ENCODE results near the gene AKNA.

The AKNA gene

DNA sequence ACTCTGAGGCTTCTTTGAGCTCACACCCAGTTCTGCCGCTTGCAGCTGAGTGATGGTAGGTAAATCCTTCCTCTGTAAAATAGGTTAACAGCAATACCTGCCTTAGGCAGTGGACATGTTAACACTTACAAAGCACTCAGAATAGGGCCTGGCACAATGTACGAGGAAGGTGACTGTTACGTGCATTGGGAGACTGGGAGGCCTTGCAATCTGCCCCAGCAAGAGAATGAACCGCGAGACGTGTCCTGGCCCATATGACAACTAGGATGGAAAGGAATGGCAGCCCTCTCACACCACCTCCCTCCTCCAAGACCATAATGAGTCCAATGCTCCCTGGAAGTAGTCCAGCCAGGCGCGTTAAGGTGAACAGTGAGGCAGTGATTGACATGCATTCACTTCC is 23.1 kb upstream of the AKNA start:
- Mint-ChIP-seq H3K4me1 (no peaks in the 10 kb centered on the region), H3K36me3 (no peaks in the 10 kb centered on the region), H3K9me3 (no peaks in the 10 kb centered on the region), H3K27me3 (peaks cover 17% of the 10 kb centered on the region), H3K4me3 (no peak overlapping the region), H3K27ac (no peak overlapping the region)
- DNase-seq, result no peak
- CTCF ChIA-PET, result interaction anchor here (1.9 to 5.1 kb wide), 2 partner anchors 97 to 242 kb away, joined by 8 to 17 read pairs; no protein-coding TSS in a partner anchor

DNA sequence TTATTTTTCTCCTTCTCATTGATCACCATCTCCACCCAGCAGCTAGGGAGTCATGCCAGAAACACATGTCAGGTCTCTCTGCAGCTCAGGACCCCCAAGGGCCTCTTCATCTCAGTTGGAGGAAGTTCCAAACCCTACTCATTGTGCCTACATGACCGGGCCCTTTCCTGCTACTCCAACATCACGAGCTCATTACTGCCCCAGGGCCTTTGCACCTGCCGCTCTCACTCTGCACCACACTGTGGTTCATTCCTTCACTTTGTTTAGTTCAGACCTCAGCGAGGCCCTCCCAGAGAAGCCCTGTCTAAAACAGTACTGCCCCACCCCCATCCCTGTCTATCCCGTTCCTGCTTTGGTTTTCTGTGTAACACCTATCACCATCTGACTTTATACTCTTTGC is 22.1 kb upstream of the AKNA start:
- CTCF ChIA-PET, result interaction anchor here (1.1 to 9.6 kb wide), 7 partner anchors 7 to 244 kb away, joined by 3 to 206 read pairs (median 4); partner anchors contain the start of gene WHRN
- Mint-ChIP-seq H3K27me3 (peaks cover 16% of the 10 kb centered on the region), H3K9me3 (no peaks in the 10 kb centered on the region), H3K4me1 (peaks cover 5% of the 10 kb centered on the region), H3K4me3 (no peak overlapping the region), H3K36me3 (no peaks in the 10 kb centered on the region), H3K27ac (no peak overlapping the region)
- no peak for DNase-seq

DNA sequence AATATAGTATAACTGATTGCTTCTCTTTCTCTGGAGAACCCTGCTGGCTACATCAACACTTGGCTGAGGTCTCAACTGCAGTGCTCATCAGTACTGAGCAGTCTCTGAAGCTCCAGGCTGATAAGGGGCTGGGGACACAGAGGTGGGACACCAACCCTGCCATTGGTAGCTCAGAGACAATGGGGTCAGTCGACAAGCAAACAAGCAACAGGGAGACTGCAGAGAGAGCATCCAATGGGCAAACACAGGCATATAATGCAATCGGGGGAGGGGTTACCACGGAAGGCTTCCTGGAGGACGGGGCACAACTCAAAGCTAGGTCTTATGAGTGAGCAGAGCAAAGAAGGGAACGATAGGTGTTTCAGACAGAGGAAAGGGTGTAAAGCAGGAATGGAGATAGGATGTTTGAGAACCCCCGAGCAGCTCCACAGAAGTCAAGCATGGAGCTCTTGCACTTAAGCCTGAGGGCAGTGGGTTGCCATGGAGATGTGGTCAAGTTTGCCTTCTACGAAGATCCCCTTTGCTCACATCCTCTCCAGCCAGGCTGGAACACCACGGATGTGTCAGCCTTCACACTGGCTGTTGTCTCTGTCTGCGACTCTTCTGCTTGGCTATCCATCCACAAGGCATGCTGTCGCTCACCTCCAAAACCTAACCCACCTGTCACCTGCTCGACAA is 21.5 kb upstream of the AKNA start:
- H3K27me3 Mint-ChIP-seq, result peaks cover 16% of the 10 kb centered on the region
- CTCF ChIA-PET, result interaction anchor here (0.6 to 9.6 kb wide), 13 partner anchors 8 to 253 kb away, joined by 3 to 206 read pairs (median 3); partner anchors contain the start of gene WHRN

DNA sequence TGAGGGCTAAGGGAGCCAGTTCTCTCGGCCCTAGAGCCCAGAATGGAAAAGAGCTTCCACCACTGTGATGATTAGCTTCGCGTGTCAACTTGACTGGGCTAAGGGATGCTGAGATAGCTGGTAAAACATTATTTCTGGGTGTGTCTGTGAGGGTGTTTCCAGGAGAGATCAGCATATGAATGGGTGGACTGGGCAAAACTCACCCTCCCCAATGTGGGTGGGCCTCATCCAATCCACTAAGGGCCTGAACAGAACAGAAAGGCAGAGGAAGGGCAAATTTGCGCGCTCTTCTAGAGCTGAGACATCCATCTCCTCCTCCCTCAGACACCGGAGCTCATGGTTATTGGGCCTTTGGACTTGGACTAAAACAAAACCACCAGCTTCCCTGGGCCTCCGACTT is 20.9 kb upstream of the AKNA start:
- peaks cover 5% of the 10 kb centered on the region for H3K4me1 Mint-ChIP-seq
- H3K9me3 Mint-ChIP-seq, result no peaks in the 10 kb centered on the region
- H3K27me3 Mint-ChIP-seq, result peaks cover 21% of the 10 kb centered on the region
- DNase-seq, result no peak
- H3K4me3 Mint-ChIP-seq, result no peak overlapping the region
- no peaks in the 10 kb centered on the region for H3K36me3 Mint-ChIP-seq
- no peak overlapping the region for H3K27ac Mint-ChIP-seq
- CTCF ChIA-PET, result interaction anchor here (0.6 to 9.6 kb wide), 12 partner anchors 8 to 253 kb away, joined by 3 to 206 read pairs (median 4); partner anchors contain the start of gene WHRN

More for the DNA sequence above, 21.5 kb upstream of the AKNA start:
- Mint-ChIP-seq H3K36me3 (no peaks in the 10 kb centered on the region), H3K4me3 (no peak overlapping the region), H3K4me1 (peaks cover 5% of the 10 kb centered on the region), H3K9me3 (no peaks in the 10 kb centered on the region), H3K27ac (no peak overlapping the region)
- DNase-seq, result no peak

DNA sequence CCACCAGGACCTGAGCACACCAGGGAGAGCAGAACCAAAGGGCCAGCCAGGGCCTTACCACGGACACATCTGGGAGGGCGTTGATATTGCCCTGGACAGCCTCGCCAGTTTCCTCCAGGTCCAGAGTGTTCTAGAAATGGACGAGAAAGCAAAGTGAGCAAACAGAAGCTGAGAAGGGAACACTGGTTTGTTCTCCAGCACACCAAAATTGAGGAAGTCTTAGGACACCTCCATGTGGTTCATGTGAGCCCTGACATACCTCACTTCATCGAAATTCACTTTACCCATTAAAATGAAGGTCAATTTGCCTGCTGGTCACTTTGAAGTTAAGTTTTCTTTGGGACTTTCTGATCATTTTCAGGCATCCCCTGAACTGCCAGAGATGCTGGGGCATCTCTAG is 20.1 kb upstream of the AKNA start:
- Mint-ChIP-seq H3K9me3 (no peaks in the 10 kb centered on the region), H3K4me3 (no peak overlapping the region), H3K36me3 (no peaks in the 10 kb centered on the region), H3K27me3 (peaks cover 21% of the 10 kb centered on the region), H3K4me1 (peaks cover 5% of the 10 kb centered on the region), H3K27ac (no peak overlapping the region)
- DNase-seq, result no peak
- CTCF ChIA-PET, result interaction anchor here (0.9 to 9.6 kb wide), 6 partner anchors 9 to 246 kb away, joined by 3 to 206 read pairs (median 17); partner anchors contain the start of gene WHRN

DNA sequence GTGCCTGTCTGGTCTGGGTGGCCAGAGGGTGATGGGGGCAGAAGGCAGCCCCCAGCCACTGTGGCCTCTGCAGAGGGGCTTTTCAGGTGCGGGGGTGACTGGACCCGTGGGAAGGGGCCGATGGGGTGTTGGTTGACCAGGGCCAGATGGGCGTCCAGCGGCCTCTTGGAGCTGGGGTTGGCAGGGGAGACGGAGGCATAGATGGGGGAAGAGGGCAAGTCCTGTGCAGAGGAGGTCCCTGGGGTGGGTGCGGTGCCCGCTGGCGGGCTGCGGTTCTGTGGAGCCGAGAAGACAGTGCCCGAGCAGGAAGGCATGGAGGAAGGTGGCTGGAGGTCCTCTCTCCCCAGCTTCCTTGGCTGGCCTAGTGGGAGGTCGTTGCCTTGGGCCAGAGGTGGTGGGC is 18.7 kb upstream of the AKNA start:
- H3K4me3 Mint-ChIP-seq, result no peak overlapping the region
- no peak for DNase-seq
- H3K27ac Mint-ChIP-seq, result no peak overlapping the region
- H3K9me3 Mint-ChIP-seq, result no peaks in the 10 kb centered on the region
- H3K4me1 Mint-ChIP-seq, result peaks cover 5% of the 10 kb centered on the region
- H3K27me3 Mint-ChIP-seq, result peaks cover 26% of the 10 kb centered on the region
- CTCF ChIA-PET, result interaction anchor here (0.9 to 9.6 kb wide), 16 partner anchors 8 to 333 kb away, joined by 3 to 206 read pairs (median 16); partner anchors contain the start of genes ATP6V1G1 and WHRN
- no peaks in the 10 kb centered on the region for H3K36me3 Mint-ChIP-seq

DNA sequence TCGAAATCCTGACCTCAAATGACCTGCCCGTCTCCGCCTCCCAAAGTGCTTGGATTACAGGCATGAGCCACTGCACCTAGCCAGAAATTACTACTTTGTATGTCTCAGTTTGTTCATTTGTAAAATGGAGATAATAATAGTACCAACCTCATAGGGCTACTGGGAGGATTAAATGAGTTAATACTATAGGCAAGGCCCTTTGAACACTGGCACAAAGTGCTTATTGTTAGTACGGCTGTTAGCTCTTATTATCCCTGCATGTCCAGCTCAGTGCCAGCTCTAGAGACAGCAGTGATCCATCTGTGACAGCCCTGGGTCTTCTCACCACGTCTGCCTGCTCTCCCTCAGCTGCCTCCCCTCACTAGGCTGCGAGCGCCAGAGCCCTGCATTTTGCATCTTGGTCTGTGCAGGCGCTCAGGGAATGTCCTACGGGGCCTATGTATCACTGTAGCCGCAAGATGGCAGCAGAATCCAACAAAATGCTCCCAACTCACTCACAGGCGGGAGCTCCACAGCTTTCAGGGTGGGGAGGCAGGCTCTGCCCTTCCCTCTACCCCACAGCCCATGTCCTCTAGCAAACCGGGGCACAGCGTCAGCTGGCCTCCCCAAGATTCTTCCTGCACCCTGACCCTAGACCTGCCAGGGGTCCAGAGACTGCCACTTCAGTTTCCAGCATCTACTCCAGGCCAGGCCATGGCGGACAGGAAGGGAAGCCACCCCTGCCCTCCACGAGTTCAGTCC is 17.7 kb upstream of the AKNA start:
- DNase-seq, result peak; percentile 89
- CTCF ChIA-PET, result interaction anchor here (0.6 to 9.6 kb wide), 41 partner anchors 9 to 602 kb away, joined by 3 to 206 read pairs (median 4); partner anchors contain the start of genes AKNA, ATP6V1G1 and WHRN
- Mint-ChIP-seq H3K9me3 (no peaks in the 10 kb centered on the region), H3K27me3 (peaks cover 32% of the 10 kb centered on the region), H3K4me1 (peaks cover 5% of the 10 kb centered on the region), H3K27ac (no peak overlapping the region), H3K36me3 (no peaks in the 10 kb centered on the region), H3K4me3 (no peak overlapping the region)

DNA sequence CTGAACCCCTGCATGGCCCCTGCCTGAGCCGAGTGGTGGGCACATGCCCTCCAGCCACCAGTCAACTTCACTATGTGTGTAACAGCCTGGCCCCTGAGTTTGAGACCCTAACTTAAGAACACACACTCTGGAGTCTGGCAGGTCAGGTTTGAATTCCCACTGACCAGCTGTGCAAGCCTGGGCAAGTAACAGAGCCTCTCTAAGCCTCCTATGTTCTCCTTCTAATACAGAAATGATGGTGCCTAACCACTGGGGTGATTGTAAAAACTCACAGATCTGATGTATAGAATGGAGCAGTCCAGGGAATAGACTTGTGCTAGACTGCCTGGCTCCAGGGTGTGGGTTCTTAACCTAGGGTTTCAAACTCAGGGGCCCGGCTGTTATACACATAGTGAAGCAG is 16.7 kb upstream of the AKNA start:
- no peaks in the 10 kb centered on the region for H3K36me3 Mint-ChIP-seq
- DNase-seq, result no peak
- H3K27ac Mint-ChIP-seq, result no peak overlapping the region
- H3K27me3 Mint-ChIP-seq, result peaks cover 33% of the 10 kb centered on the region
- no peak overlapping the region for H3K4me3 Mint-ChIP-seq
- peaks cover 5% of the 10 kb centered on the region for H3K4me1 Mint-ChIP-seq
- CTCF ChIA-PET, result interaction anchor here (0.5 to 9.6 kb wide), 11 partner anchors 10 to 603 kb away, joined by 3 to 206 read pairs (median 5); partner anchors contain the start of genes ATP6V1G1 and WHRN
- H3K9me3 Mint-ChIP-seq, result no peaks in the 10 kb centered on the region

DNA sequence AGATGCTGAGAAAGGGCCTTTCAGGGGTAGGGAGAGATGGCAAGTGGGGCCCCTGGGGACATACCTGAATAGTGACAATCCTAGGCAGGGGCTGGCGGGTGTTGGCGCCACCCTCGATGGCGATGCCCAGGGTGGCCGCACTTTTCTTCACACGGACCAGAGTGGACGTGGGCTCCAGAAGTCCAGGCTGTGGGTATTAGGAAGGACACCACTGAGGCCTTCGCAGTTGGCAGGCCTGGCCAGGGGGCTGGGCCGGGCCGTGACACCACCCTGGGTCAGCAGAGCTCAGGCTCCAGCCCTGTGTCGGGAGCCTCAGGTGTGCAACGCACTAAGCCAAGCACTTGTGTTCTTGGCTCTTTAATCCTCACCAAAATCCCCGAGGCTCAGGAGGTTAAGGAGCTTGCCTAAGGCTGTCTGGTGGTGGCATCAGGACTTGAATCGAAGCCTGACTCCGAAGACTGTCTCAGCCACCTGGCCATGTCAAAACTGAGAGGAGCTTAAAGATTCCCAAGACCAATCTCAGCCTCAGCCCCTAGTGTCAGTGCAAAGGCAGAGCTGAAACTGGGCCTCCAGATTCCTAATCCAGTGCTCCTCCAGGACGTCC is 15.5 kb upstream of the AKNA start:
- H3K27me3 Mint-ChIP-seq, result peaks cover 33% of the 10 kb centered on the region
- CTCF ChIA-PET, result interaction anchor here (0.8 to 9.6 kb wide), 7 partner anchors 8 to 250 kb away, joined by 3 to 206 read pairs (median 6); no protein-coding TSS in a partner anchor
- DNase-seq, result no peak
- peaks cover 9% of the 10 kb centered on the region for H3K4me1 Mint-ChIP-seq
- H3K36me3 Mint-ChIP-seq, result no peaks in the 10 kb centered on the region
- H3K4me3 Mint-ChIP-seq, result no peak overlapping the region
- H3K27ac Mint-ChIP-seq, result no peak overlapping the region
- H3K9me3 Mint-ChIP-seq, result no peaks in the 10 kb centered on the region

DNA sequence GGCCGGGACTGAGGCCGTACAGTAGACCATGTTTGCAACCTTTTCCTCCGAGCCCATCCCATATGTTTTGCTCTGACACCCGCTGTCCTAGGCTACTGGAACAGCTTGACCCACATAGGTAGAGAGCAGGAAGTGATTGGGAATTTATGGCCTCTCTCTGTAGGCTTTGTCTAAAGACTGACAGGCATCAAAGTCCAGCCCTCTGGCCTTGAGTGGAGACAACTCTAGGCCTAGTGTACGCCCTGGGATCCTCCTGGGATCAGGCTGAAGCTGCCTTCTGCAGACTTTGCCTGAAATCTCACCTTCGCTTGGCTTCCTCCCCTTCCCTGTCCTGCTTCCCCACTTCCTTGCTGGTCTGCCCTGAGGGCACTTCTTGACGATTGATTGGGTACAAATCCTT is 13.6 kb upstream of the AKNA start:
- H3K36me3 Mint-ChIP-seq, result peaks cover 2% of the 10 kb centered on the region
- CTCF ChIA-PET, result interaction anchor here (1.1 to 9.6 kb wide), 2 partner anchors 63 to 252 kb away, joined by 3 to 206 read pairs; no protein-coding TSS in a partner anchor
- H3K27ac Mint-ChIP-seq, result no peak overlapping the region
- H3K4me1 Mint-ChIP-seq, result peaks cover 23% of the 10 kb centered on the region
- H3K9me3 Mint-ChIP-seq, result no peaks in the 10 kb centered on the region
- DNase-seq, result no peak
- H3K27me3 Mint-ChIP-seq, result peaks cover 25% of the 10 kb centered on the region
- H3K4me3 Mint-ChIP-seq, result no peak overlapping the region

DNA sequence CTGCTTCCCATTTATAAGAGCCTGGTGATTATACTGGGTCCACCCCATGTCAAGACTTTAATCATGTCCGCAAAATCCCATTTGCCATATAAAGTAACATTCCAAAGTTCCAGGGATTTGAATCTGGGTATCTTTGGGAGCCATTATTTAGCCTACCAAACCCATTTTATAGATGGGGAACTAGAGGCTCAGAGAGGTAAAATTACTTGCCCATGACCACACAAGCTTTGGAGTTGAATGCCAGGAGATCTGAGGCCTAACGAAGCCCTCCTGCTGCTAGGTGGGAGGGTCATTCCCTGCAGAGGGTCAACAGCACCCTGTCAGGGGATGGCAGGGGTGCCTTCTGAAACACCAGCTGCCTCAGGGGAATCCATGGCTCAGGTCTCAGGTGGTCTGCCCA is 13.0 kb upstream of the AKNA start:
- Mint-ChIP-seq H3K9me3 (no peaks in the 10 kb centered on the region), H3K4me3 (no peak overlapping the region), H3K27me3 (peaks cover 25% of the 10 kb centered on the region), H3K27ac (no peak overlapping the region), H3K36me3 (peaks cover 4% of the 10 kb centered on the region), H3K4me1 (peaks cover 29% of the 10 kb centered on the region)
- CTCF ChIA-PET, result interaction anchor here (1.1 to 9.6 kb wide), 4 partner anchors 15 to 253 kb away, joined by 3 to 206 read pairs (median 10); no protein-coding TSS in a partner anchor
- no peak for DNase-seq

DNA sequence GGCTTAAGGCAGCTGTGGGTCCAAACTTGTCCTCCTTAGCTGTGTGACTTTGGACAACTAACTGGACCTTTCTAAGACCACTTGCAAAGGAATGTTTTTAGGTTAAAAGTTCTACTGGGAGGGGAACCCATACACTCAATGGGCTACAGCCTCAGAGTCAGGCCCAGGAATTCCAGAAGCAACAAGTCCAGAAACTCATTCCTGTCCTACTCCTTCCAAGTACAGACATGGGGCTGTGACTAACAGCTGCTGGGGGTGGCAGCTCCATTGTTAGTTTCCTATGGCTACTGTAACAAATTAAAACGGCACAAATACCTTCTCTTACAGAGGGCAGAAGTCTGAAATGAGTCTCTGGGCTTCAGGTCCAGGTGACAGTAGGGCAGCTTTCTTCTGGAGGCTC is 12.4 kb upstream of the AKNA start:
- CTCF ChIA-PET, result interaction anchor here (1.0 to 4.0 kb wide), 4 partner anchors 11 to 253 kb away, joined by 3 to 15 read pairs (median 6); no protein-coding TSS in a partner anchor
- DNase-seq, result no peak
- H3K4me1 Mint-ChIP-seq, result peaks cover 29% of the 10 kb centered on the region
- H3K27me3 Mint-ChIP-seq, result peaks cover 20% of the 10 kb centered on the region
- H3K4me3 Mint-ChIP-seq, result no peak overlapping the region
- no peak overlapping the region for H3K27ac Mint-ChIP-seq
- no peaks in the 10 kb centered on the region for H3K9me3 Mint-ChIP-seq
- peaks cover 9% of the 10 kb centered on the region for H3K36me3 Mint-ChIP-seq

DNA sequence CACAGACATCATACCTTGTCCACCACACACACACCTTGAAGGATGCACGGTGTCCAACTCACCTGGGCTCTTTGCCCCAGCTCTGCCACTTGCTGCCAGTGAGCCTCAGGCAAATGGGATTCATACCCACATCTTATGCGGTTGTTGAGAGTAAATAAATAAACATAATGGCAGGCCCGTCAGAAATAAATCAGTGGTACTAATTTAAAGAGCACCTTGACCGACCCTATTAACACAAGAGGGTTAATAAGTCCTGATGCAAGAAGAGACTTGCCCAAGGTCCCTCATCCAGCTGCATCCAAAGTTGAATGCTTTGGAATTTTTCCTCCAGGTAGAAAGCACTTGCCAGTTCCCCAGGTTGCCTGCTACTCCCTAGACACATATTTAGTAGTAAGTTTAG is 11.6 kb upstream of the AKNA start:
- Mint-ChIP-seq H3K36me3 (peaks cover 15% of the 10 kb centered on the region), H3K4me1 (peaks cover 37% of the 10 kb centered on the region), H3K9me3 (no peaks in the 10 kb centered on the region), H3K27ac (no peak overlapping the region), H3K27me3 (peaks cover 20% of the 10 kb centered on the region), H3K4me3 (no peak overlapping the region)
- no peak for DNase-seq
- CTCF ChIA-PET, result interaction anchor here (0.6 to 4.0 kb wide), 5 partner anchors 12 to 254 kb away, joined by 3 to 15 read pairs (median 4); no protein-coding TSS in a partner anchor
